HepG2 (cell line): ENCODE measurements around the gene AMIGO2. TPM values are rescaled to one million over a fixed set of nuclear protein-coding genes. Genes with fewer than 3 reads are reported as not detected.
A peak's percentile ranks its signal among the peaks of the same experiment; 100 is the strongest.

Experiments used
- ATAC-seq: fragments of 200-7000 bp; cut with Tn5 transposase; 3 replicates; pipeline ENCODE4 v1.9.1; 2020; ENCODE audit warnings: mild to moderate bottlenecking, moderate library complexity
- BruUV-seq: library from RNA; stranded (reverse); fragments of 400-500 nt; replicated peaks from 2 replicates; lab custom pipeline; 2021; lab: Mats Ljungman, UMichigan
- CTCF ChIA-PET: fragments of 300-600 bp; formaldehyde crosslinking; extraction: SDS; loops from one replicate; lab custom pipeline; 2021; ENCODE audit warnings: low total read pairs, inconsistent platforms, low intra/inter-chr PET ratio; lab: Yijun Ruan, JAX
- POLR2A ChIA-PET: fragments of 350-600 bp; sonication (Branson Sonifier 250); formaldehyde crosslinking; loops from one replicate; lab custom pipeline; 2020; ENCODE audit warnings: antibody characterized with exemption, inconsistent platforms; lab: Yijun Ruan, JAX
- DNase-seq: peaks from one replicate; pipeline ENCODE4 v3.0.0-alpha.2; 2015; ENCODE audit warnings: low spot score
- FAIRE-seq: peaks from 3 replicates; lab custom pipeline; 2011; peaks lifted over from hg19 to GRCh38; lab: Jason Lieb, UNC
- H2AFZ ChIP-seq: one replicate; pipeline ENCODE4 v1.6.1; 2011; ENCODE audit warnings: low read length, inconsistent platforms
- H3K27ac ChIP-seq: fragments of 300-600 bp; 3 replicates; pipeline ENCODE4 v1.8.0; 2011; ENCODE audit warnings: mixed run types, mild to moderate bottlenecking, mixed read lengths, low read length, inconsistent platforms; ENCODE audit not compliant: insufficient read depth; ENCODE audit errors: extremely low read length
- H3K27me3 ChIP-seq, 2 experiments: fragments of 200-600 bp in 1 of 2; 2 replicates in 1 of 2; 3 replicates in 1 of 2; pipeline versions ENCODE4 v1.6.0 to v1.8.0; 2011; ENCODE audit warnings: low read length in 2 of 2, mild to moderate bottlenecking in 2 of 2, moderate library complexity in 2 of 2, inconsistent platforms in 1 of 2; ENCODE audit not compliant: insufficient read depth in 2 of 2, control insufficient read depth in 1 of 2
- H3K36me3 ChIP-seq, 2 experiments: fragments of 200-600 bp in 1 of 2; replicated peaks in 1 of 2; 2 replicates in 1 of 2; 3 replicates in 1 of 2; pipeline versions ENCODE4 v1.5.1 to v1.8.0; 2011; ENCODE audit warnings: low read length in 2 of 2, inconsistent platforms in 1 of 2; ENCODE audit not compliant: insufficient read depth in 2 of 2, control insufficient read depth in 1 of 2
- H3K4me1 ChIP-seq: 2 replicates; pipeline ENCODE4 v1.5.1; 2012; ENCODE audit warnings: low read length, inconsistent platforms; ENCODE audit not compliant: insufficient read depth
- H3K4me2 ChIP-seq: 2 replicates; pipeline ENCODE4 v1.6.0; 2011; ENCODE audit warnings: low read depth, low read length, inconsistent platforms
- H3K4me3 ChIP-seq, 3 experiments: fragments of 200-600 bp in 1 of 3; sonication (generic), shearing (Covaris generic) in 1 of 3; replicated peaks in 1 of 3; 2 replicates each; pipeline ENCODE4 v1.5.1; 2011 to 2016; ENCODE audit warnings: low read length in 3 of 3, inconsistent platforms in 2 of 3, low read depth in 2 of 3, mild to moderate bottlenecking in 2 of 3, control low read depth in 1 of 3, mixed read lengths in 1 of 3; ENCODE audit not compliant: insufficient read depth in 1 of 3
- H3K79me2 ChIP-seq: one replicate; pipeline ENCODE4 v1.6.1; 2011; ENCODE audit warnings: low read length, inconsistent platforms; ENCODE audit not compliant: insufficient read depth
- H3K9ac ChIP-seq: 2 replicates; pipeline ENCODE4 v1.6.0; 2011; ENCODE audit warnings: mild to moderate bottlenecking, low read depth, low read length, inconsistent platforms; ENCODE audit not compliant: insufficient read depth
- H3K9me3 ChIP-seq: 2 replicates; pipeline ENCODE4 v1.5.1; 2012; ENCODE audit warnings: mild to moderate bottlenecking, low read length
- H4K20me1 ChIP-seq: 2 replicates; pipeline ENCODE4 v1.6.0; 2011; ENCODE audit warnings: inconsistent platforms, mild to moderate bottlenecking, low read length, moderate library complexity; ENCODE audit not compliant: insufficient read depth
- AGO1 ChIP-seq: fragments of 200-400 bp; formaldehyde crosslinking; IDR thresholded peaks from 2 replicates; pipeline ENCODE4 v1.6.1; 2017; ENCODE audit warnings: mild to moderate bottlenecking, low read depth, low read length, moderate library complexity; ENCODE audit not compliant: poor library complexity, severe bottlenecking
- DNMT3B ChIP-seq: conservative IDR thresholded peaks from 2 replicates; pipeline ENCODE4 v1.6.1; 2016; ENCODE audit warnings: missing biosample characterization, control low read depth
- EZH2 ChIP-seq: conservative IDR thresholded peaks from 2 replicates; pipeline ENCODE4 v1.6.1; 2012; ENCODE audit warnings: mild to moderate bottlenecking, low read depth, low read length, moderate library complexity
- GATA4 ChIP-seq: sonication (generic); IDR thresholded peaks from 2 replicates; pipeline ENCODE4 v1.6.1; 2016; ENCODE audit warnings: antibody characterized with exemption, low read depth, borderline replicate concordance
- HDAC6 ChIP-seq: fragments of 200-600 bp; sonication (generic); IDR thresholded peaks from 2 replicates; pipeline ENCODE4 v1.7.0; 2017; ENCODE audit warnings: mild to moderate bottlenecking, antibody characterized with exemption, low read length, low read depth
- JUND ChIP-seq: sonication (generic); formaldehyde crosslinking; IDR thresholded peaks from 2 replicates; pipeline ENCODE4 v1.8.0; 2022; ENCODE audit warnings: mild to moderate bottlenecking, missing genetic modification reagents
- NFE2L1 ChIP-seq: sonication (generic); formaldehyde crosslinking; IDR thresholded peaks from 2 replicates; pipeline ENCODE4 v1.4.0; 2020; ENCODE audit warnings: missing genetic modification reagents, mild to moderate bottlenecking, borderline replicate concordance
- PCBP2 ChIP-seq: fragments of 200-400 bp; formaldehyde crosslinking; optimal IDR thresholded peaks from 2 replicates; pipeline ENCODE3; 2018; ENCODE audit warnings: low read length, low read depth; ENCODE audit not compliant: poor library complexity, severe bottlenecking
- RAD21 ChIP-seq: fragments of 450-650 bp; formaldehyde crosslinking; IDR thresholded peaks from 2 replicates; pipeline ENCODE4 v1.5.0; 2020; ENCODE audit warnings: mild to moderate bottlenecking
- SMAD3 ChIP-seq: sonication (generic); formaldehyde crosslinking; IDR thresholded peaks from 2 replicates; pipeline ENCODE4 v1.4.0; 2020; ENCODE audit warnings: missing genetic modification reagents
- ZBTB2 ChIP-seq: sonication (generic); formaldehyde crosslinking; IDR thresholded peaks from 2 replicates; pipeline ENCODE4 v1.8.0; 2022; ENCODE audit warnings: low read depth, missing genetic modification reagents
- ZNF121 ChIP-seq: sonication (generic); formaldehyde crosslinking; IDR thresholded peaks from 2 replicates; pipeline ENCODE4 v1.5.0; 2020; ENCODE audit warnings: mild to moderate bottlenecking, missing genetic modification reagents
- ZNF136 ChIP-seq: sonication (generic); formaldehyde crosslinking; IDR thresholded peaks from 2 replicates; pipeline ENCODE4 v1.8.1; 2022; ENCODE audit warnings: low read depth, mild to moderate bottlenecking, moderate library complexity, missing genetic modification reagents
- ZNF644 ChIP-seq: IDR thresholded peaks from 2 replicates; pipeline ENCODE4 v1.6.1; 2016; ENCODE audit warnings: low read depth
- ZNF652 ChIP-seq: IDR thresholded peaks from 2 replicates; pipeline ENCODE4 v1.6.1; 2016; ENCODE audit warnings: low read depth, borderline replicate concordance
- WGBS: methylation state at CpG from one replicate; pipeline ENCODE4 v1.1.6; 2017; ENCODE audit warnings: low lambda C conversion rate; 5-methylcytosine and 5-hydroxymethylcytosine counted together
- in situ Hi-C: cut with HindIII; loops from 2 replicates; pipeline ENCODE4 v1.10.0; 2017; ENCODE audit warnings: low pct_unique_long_range_greater_than_20kb; ENCODE audit not compliant: extremely low pct_ligation_motif_present
- intact Hi-C: fragments of 100-400 bp; cut with micrococcal nuclease; formaldehyde crosslinking; loops from one replicate; pipeline ENCODE4 v1.10.0; 2022; ENCODE audit not compliant: unreplicated experiment
- polyA plus RNA-seq, 8 experiments: library from polyadenylated mRNA; depleted of rRNA in 3 of 8; stranded (reverse) in 7 of 8; unstranded in 1 of 8; fragments of >200 nt; fragmentation: Illumina TruSeq in 4 of 8; extraction: Trizol in 4 of 8; gene quantifications; 2 replicates each; pipeline versions ENCODE4 v1.2.1 to v1.2.3, GENCODE V29; 2011 to 2016; ENCODE audit warnings: low read depth in 4 of 8, missing spikeins in 1 of 8, mixed read lengths in 1 of 8; ENCODE audit not compliant: insufficient read depth in 1 of 8
- total RNA-seq, 5 experiments: library from RNA; depleted of rRNA; stranded (reverse); fragments of >200 nt; fragmentation: Illumina TruSeq; extraction: Trizol; gene quantifications; 2 replicates each; pipeline ENCODE4 v1.2.3, GENCODE V29; 2016; ENCODE audit warnings: low read depth in 1 of 5
- TF ChIP-seq, protein P1 (sequence below), 2 experiments: sonication (generic) in 1 of 2; formaldehyde crosslinking in 1 of 2; IDR thresholded peaks; 2 replicates each; pipeline versions ENCODE4 v1.4.0 to v1.6.1; 2018 to 2020; ENCODE audit warnings: missing genetic modification reagents in 2 of 2, borderline replicate concordance in 1 of 2, low read depth in 1 of 2, mild to moderate bottlenecking in 1 of 2, missing biosample characterization in 1 of 2
- TF ChIP-seq, protein P2 (sequence below): sonication (generic); formaldehyde crosslinking; IDR thresholded peaks from 2 replicates; pipeline ENCODE4 v1.9.0; 2021; ENCODE audit warnings: missing genetic modification reagents, borderline replicate concordance
- TF ChIP-seq, protein P3 (sequence below): sonication (generic); formaldehyde crosslinking; IDR thresholded peaks from 2 replicates; pipeline ENCODE4 v1.4.0; 2020; ENCODE audit warnings: mild to moderate bottlenecking, missing genetic modification reagents

The AMIGO2 gene
- total and polyA plus RNA-seq, 2 of the 13 experiments (the other 11 are each of a cell fraction or from before 2014, with no cell fraction given), result not detected

DNA sequence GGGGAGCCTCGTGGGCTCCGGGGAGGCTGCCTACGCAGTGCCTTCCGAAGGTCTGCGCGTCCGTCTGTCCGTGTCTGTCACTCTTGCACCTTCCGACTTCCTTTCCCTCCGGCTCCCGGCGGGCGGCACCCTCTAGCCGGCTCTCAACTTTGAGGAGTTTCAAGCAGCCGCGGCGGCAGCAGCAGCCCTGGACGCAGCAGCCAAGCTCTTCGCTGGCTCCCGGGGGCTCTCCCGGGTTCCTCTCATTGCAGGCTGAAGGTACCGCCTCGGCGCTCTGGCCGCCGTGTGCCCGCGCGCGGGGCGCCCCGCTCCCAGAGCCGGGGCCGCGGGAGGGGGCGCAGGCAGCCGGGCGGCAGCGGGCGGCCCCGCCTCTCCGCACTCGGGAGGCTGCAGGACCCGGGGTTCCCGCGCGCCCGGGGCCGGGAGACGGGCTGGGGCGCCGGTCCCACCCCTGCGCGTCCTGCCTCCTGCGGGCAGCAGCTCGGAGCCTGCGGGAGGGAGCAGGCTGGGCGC, at the start of gene AMIGO2, which contains the start of gene PCED1B (continued):
- TF ChIP-seq, protein P1, sequence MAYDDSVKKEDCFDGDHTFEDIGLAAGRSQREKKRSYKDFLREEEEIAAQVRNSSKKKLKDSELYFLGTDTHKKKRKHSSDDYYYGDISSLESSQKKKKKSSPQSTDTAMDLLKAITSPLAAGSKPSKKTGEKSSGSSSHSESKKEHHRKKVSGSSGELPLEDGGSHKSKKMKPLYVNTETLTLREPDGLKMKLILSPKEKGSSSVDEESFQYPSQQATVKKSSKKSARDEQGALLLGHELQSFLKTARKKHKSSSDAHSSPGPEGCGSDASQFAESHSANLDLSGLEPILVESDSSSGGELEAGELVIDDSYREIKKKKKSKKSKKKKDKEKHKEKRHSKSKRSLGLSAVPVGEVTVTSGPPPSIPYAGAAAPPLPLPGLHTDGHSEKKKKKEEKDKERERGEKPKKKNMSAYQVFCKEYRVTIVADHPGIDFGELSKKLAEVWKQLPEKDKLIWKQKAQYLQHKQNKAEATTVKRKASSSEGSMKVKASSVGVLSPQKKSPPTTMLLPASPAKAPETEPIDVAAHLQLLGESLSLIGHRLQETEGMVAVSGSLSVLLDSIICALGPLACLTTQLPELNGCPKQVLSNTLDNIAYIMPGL (CRISPR knock-in tag; IDR thresholded peaks at IDR 0.05; ENCODE audit: borderline replicate concordance in 1 of 2, low read depth in 1 of 2), result no peak
- TF ChIP-seq ZNF644 (CRISPR knock-in tag) (no peak), JUND (CRISPR knock-in tag) (no peak), RAD21 (CRISPR knock-in tag) (peak; percentile 69), NFE2L1 (CRISPR knock-in tag) (no peak), ZNF136 (CRISPR knock-in tag) (no peak), GATA4 (no peak), ZNF121 (CRISPR knock-in tag) (no peak), PCBP2 (no peak), SMAD3 (CRISPR knock-in tag) (no peak)

GRCh38 chr12:47126246-47126645, 46.5 kb upstream of the AMIGO2 start:
- whole genome bisulfite sequencing, result 0% methylated on average over 1 of the region's 1 CpG
- Histone ChIP-seq H3K9me3 (no peaks in the 10 kb centered on the region), H4K20me1 (no peaks in the 10 kb centered on the region), H3K79me2 (no peaks in the 10 kb centered on the region), H2AFZ (no peak overlapping the region), H3K4me3 (no peak overlapping the region), H3K9ac (no peak overlapping the region), H3K4me1 (no peaks in the 10 kb centered on the region), H3K27ac (no peak overlapping the region), H3K27me3 (no peaks in the 10 kb centered on the region; a peak in 1 of 5 replicates), H3K4me2 (no peak overlapping the region), H3K36me3 (no peaks in the 10 kb centered on the region)
- DNase-seq (no peak), FAIRE-seq (no peak), ATAC-seq (no peak)
- in situ Hi-C loops, result no loop called here
- intact Hi-C loops, result no loop called here
- ChIA-PET POLR2A (no interaction called here), CTCF (no interaction called here)
- no TSS peak for BruUV-seq
- TF ChIP-seq, protein P2, sequence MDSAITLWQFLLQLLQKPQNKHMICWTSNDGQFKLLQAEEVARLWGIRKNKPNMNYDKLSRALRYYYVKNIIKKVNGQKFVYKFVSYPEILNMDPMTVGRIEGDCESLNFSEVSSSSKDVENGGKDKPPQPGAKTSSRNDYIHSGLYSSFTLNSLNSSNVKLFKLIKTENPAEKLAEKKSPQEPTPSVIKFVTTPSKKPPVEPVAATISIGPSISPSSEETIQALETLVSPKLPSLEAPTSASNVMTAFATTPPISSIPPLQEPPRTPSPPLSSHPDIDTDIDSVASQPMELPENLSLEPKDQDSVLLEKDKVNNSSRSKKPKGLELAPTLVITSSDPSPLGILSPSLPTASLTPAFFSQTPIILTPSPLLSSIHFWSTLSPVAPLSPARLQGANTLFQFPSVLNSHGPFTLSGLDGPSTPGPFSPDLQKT (CRISPR knock-in tag), result no peak
- TF ChIP-seq AGO1, result no peak
- no peak for TF ChIP-seq ZNF652 (CRISPR knock-in tag)
- TF ChIP-seq HDAC6, result no peak
- TF ChIP-seq, protein P3, sequence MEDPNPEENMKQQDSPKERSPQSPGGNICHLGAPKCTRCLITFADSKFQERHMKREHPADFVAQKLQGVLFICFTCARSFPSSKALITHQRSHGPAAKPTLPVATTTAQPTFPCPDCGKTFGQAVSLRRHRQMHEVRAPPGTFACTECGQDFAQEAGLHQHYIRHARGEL (CRISPR knock-in tag), result no peak
- TF ChIP-seq DNMT3B, result no peak
- TF ChIP-seq ZBTB2 (CRISPR knock-in tag), result no peak
- no peak for TF ChIP-seq EZH2
